ENCODE data around the gene FXR2.
A peak's percentile ranks its signal among the peaks of the same experiment; 100 is the strongest.

Gene FXR2

GRCh38 chr17:7572588-7573323, 41.9 kb downstream of the FXR2 start:
- DNase-seq (ENCODE audit: low read depth), result peak; percentile 99

- DNase-seq (ENCODE audit: low read depth), result no peak
These were observed 42.4 kb downstream of the FXR2 start for GRCh38 chr17:7572338-7572587.

GRCh38 chr17:7570351-7570750, 44.3 kb downstream of the FXR2 start:
- no peak for DNase-seq (ENCODE audit: low read depth)

- DNase-seq (ENCODE audit: low read depth), result no peak
These were observed 45.1 kb downstream of the FXR2 start for GRCh38 chr17:7569571-7569970.

- DNase-seq (ENCODE audit: low read depth), result no peak
These were observed 51.4 kb downstream of the FXR2 start for GRCh38 chr17:7563115-7563869.

GRCh38 chr17:7562208-7562605, 52.5 kb downstream of the FXR2 start:
- no peak for DNase-seq (ENCODE audit: low read depth)

GRCh38 chr17:7561589-7562207, 53.0 kb downstream of the FXR2 start, which contains the start of gene SENP3:
SENP3 (plus strand) TSS chr17:7561919; CDS start chr17:7563077, 1,158 bp downstream.
- DNase-seq (ENCODE audit: low read depth), result peak; percentile 81

- peak; percentile 70 for DNase-seq (ENCODE audit: low read depth)
These were observed 53.6 kb downstream of the FXR2 start for GRCh38 chr17:7561028-7561575.

GRCh38 chr17:7560172-7561027, 54.3 kb downstream of the FXR2 start:
- DNase-seq (ENCODE audit: low read depth), result peak; percentile 52

- DNase-seq (ENCODE audit: low read depth), result no peak
These were observed 55.2 kb downstream of the FXR2 start for GRCh38 chr17:7559320-7560171.

GRCh38 chr17:7558544-7559319, 56.0 kb downstream of the FXR2 start, which contains the start of gene TNFSF13:
TNFSF13 (plus strand) TSS chr17:7558750; CDS start chr17:7559040, 290 bp downstream.
- DNase-seq (ENCODE audit: low read depth), result no peak

- peak; percentile 63 for DNase-seq (ENCODE audit: low read depth)
These were observed 56.7 kb downstream of the FXR2 start for GRCh38 chr17:7557775-7558543.

- DNase-seq (ENCODE audit: low read depth), result no peak
These were observed 57.4 kb downstream of the FXR2 start for GRCh38 chr17:7557147-7557764.

GRCh38 chr17:7556627-7557026, 58.1 kb downstream of the FXR2 start:
- DNase-seq (ENCODE audit: low read depth), result no peak

GRCh38 chr17:7555320-7555948, 59.3 kb downstream of the FXR2 start:
- DNase-seq (ENCODE audit: low read depth), result no peak

GRCh38 chr17:7553356-7553755, 61.3 kb downstream of the FXR2 start:
- no peak for DNase-seq (ENCODE audit: low read depth)

- DNase-seq (ENCODE audit: low read depth), result no peak
These were observed 62.1 kb downstream of the FXR2 start for GRCh38 chr17:7552621-7553051.

- no peak for DNase-seq (ENCODE audit: low read depth)
These were observed 63.3 kb downstream of the FXR2 start for GRCh38 chr17:7551396-7551795.
